Transverse colon (tissue), 4 donors: ENCODE data around the gene RFX6. TPM values are rescaled to one million over a fixed set of nuclear protein-coding genes. Genes with fewer than 3 reads are reported as not detected.

ENCODE experiments used
- DNase-seq: peaks from one replicate; pipeline ENCODE4 v3.0.0-alpha.2; 2019
- H3K27ac ChIP-seq, 4 donors: fragments of 200-600 bp; sonication (generic); 2 replicates each; pipeline ENCODE4 v1.5.1; 2016 to 2018; ENCODE audit warnings: inconsistent platforms in 4 of 4
- H3K27me3 ChIP-seq: fragments of 200-600 bp; sonication (generic); 2 replicates; pipeline ENCODE4 v1.5.1; 2017; ENCODE audit warnings: inconsistent platforms
- H3K36me3 ChIP-seq, 4 donors: fragments of 200-600 bp; sonication (generic); 2 replicates each; pipeline ENCODE4 v1.5.1; 2017 to 2019; ENCODE audit warnings: inconsistent platforms in 4 of 4
- H3K4me1 ChIP-seq, 4 donors: fragments of 200-600 bp; sonication (generic); 2 replicates each; pipeline ENCODE4 v1.5.1; 2017 to 2020; ENCODE audit warnings: inconsistent platforms in 4 of 4
- H3K4me3 ChIP-seq, 4 donors: fragments of 200-600 bp; sonication (generic); 1 replicate in 1 of 4; 2 replicates in 3 of 4; pipeline versions ENCODE4 v1.5.1 to v1.6.1; 2017 to 2019; ENCODE audit warnings: inconsistent platforms in 4 of 4
- H3K9me3 ChIP-seq, 2 donors: fragments of 200-600 bp; sonication (generic); 2 replicates each; pipeline ENCODE4 v1.5.1; 2017 to 2019; ENCODE audit warnings: inconsistent platforms in 2 of 2
- CTCF ChIP-seq, 5 experiments: fragments of 200-600 bp in 3 of 5; fragments of 450-650 bp in 2 of 5; sonication (generic) in 3 of 5; IDR thresholded peaks; 1 replicate in 2 of 5; 2 replicates in 3 of 5; pipeline ENCODE4 v1.5.1; 2016 to 2017; ENCODE audit warnings: antibody characterized with exemption in 5 of 5, inconsistent platforms in 3 of 5, mild to moderate bottlenecking in 2 of 5, moderate library complexity in 1 of 5
- EP300 ChIP-seq: sonication (generic); formaldehyde crosslinking; IDR thresholded peaks from one replicate; pipeline ENCODE4 v1.6.1; 2017; ENCODE audit warnings: antibody characterized with exemption, low read depth
- POLR2A ChIP-seq: fragments of 450-650 bp; IDR thresholded peaks from one replicate; pipeline ENCODE4 v1.6.1; 2016; ENCODE audit warnings: antibody characterized with exemption, mild to moderate bottlenecking, moderate library complexity
- POLR2AphosphoS5 ChIP-seq, 3 donors: sonication (generic); formaldehyde crosslinking; IDR thresholded peaks; one replicate each; pipeline ENCODE4 v1.6.1; 2016; ENCODE audit warnings: antibody characterized with exemption in 3 of 3
- WGBS, 2 donors: methylation state at CpG; one replicate each; pipeline ENCODE4 v1.1.5; 2018; ENCODE audit warnings: low coverage in 1 of 2; 5-methylcytosine and 5-hydroxymethylcytosine counted together
- in situ Hi-C, 4 donors: fragments of 200-750 bp; cut with MboI; loops; one replicate each; pipeline versions ENCODE4 v1.15.0 to v1.15.1; 2017; ENCODE audit warnings: low sequenced_read_pairs in 3 of 4, low pct_ligation_motif_present in 1 of 4, low pct_unique_long_range_greater_than_20kb in 1 of 4
- intact Hi-C: fragments of 100-400 bp; cut with DNase I; formaldehyde crosslinking; loops from one replicate; pipeline ENCODE4 v1.15.1; 2023; ENCODE audit warnings: low total_unique reads
- total RNA-seq, 4 donors: library from RNA; depleted of rRNA; stranded (reverse); fragments of >200 nt; gene quantifications; one replicate each; pipeline ENCODE4 v1.1.0, GENCODE V29; 2016

Gene RFX6
- total RNA-seq, 4 donors from 2014 or later: 0.48 to 3.8 (median 1.1) TPM; not detected in 1

- intact Hi-C loops: no loop called here
- H3K4me3 ChIP-seq: peak overlapping the region in 1 of 4 donors; percentile 45
Measured at GRCh38 chr6:116876107-116876506, 935 bp upstream of the RFX6 start.

GRCh38 chr6:116877743-116878142, 701 bp downstream of the RFX6 start:
- Histone ChIP-seq H3K4me3 (peak overlapping the region in 2 of 4 donors; percentile 36 to 45), H3K27me3 (peaks cover 69% of the 10 kb centered on the region), H3K4me1 (peaks cover 0 to 16% (median 13%) of the 10 kb centered on the region in 4 donors), H3K27ac (no peak overlapping the region), H3K9me3 (no peaks in the 10 kb centered on the region), H3K36me3 (no peaks in the 10 kb centered on the region)
- no peak for TF ChIP-seq POLR2AphosphoS5 (IDR thresholded peaks at IDR 0.05)
- TF ChIP-seq EP300: no peak
- no peak for DNase-seq
- in situ Hi-C loops (no loop called here), intact Hi-C loops (no loop called here)
- WGBS, 2 donors: 8 to 10% methylated on average over 2 to 10 of the region's 10 CpGs

More at GRCh38 chr6:116876107-116876506, 935 bp upstream of the RFX6 start:
- no peak for DNase-seq
- in situ Hi-C loops: no loop called here
- H3K27ac ChIP-seq: no peak overlapping the region
- WGBS, 2 donors: 27 to 31% methylated on average over 8 of the region's 8 CpGs
- H3K36me3 ChIP-seq: no peaks in the 10 kb centered on the region
- no peak for TF ChIP-seq CTCF (IDR thresholded peaks at IDR 0.05)
- TF ChIP-seq EP300: no peak
- TF ChIP-seq POLR2A: no peak
- no peak for TF ChIP-seq POLR2AphosphoS5 (IDR thresholded peaks at IDR 0.05)
- H3K4me1 ChIP-seq: peaks cover 0 to 16% (median 13%) of the 10 kb centered on the region in 4 donors
- peaks cover 71% of the 10 kb centered on the region for H3K27me3 ChIP-seq
- H3K9me3 ChIP-seq: no peaks in the 10 kb centered on the region

- H3K27ac ChIP-seq: no peak overlapping the region
- peaks cover 34% of the 10 kb centered on the region for H3K27me3 ChIP-seq
- intact Hi-C loops: no loop called here
- H3K36me3 ChIP-seq: no peaks in the 10 kb centered on the region
- H3K9me3 ChIP-seq: no peaks in the 10 kb centered on the region
- no peak overlapping the region for H3K4me3 ChIP-seq
- peaks cover 0 to 16% (median 13%) of the 10 kb centered on the region in 4 donors for H3K4me1 ChIP-seq
- no peak for DNase-seq
- TF ChIP-seq CTCF (IDR thresholded peaks at IDR 0.05) (peak in 3 of 5 experiments; percentile 20 to 31 (median 23)), EP300 (no peak)
- in situ Hi-C loops: no loop called here
Measured at GRCh38 chr6:116881236-116881635, 4.2 kb downstream of the RFX6 start.

GRCh38 chr6:116883005-116883404, 6.0 kb downstream of the RFX6 start:
- intact Hi-C loops: no loop called here
- no peak for DNase-seq
- WGBS, 2 donors: 56 to 79% methylated on average over 1 of the region's 1 CpG

More at GRCh38 chr6:116883005-116883404, 6.0 kb downstream of the RFX6 start:
- Histone ChIP-seq H3K4me1 (no peaks in the 10 kb centered on the region), H3K27me3 (peaks cover 16% of the 10 kb centered on the region), H3K9me3 (no peaks in the 10 kb centered on the region), H3K4me3 (no peak overlapping the region), H3K27ac (no peak overlapping the region), H3K36me3 (no peaks in the 10 kb centered on the region)
- in situ Hi-C loops: no loop called here
- TF ChIP-seq POLR2AphosphoS5 (IDR thresholded peaks at IDR 0.05): no peak
- TF ChIP-seq EP300: no peak
- no peak for TF ChIP-seq CTCF (IDR thresholded peaks at IDR 0.05)
- no peak for TF ChIP-seq POLR2A
